ENCODE measurements around the gene KCNA10.

The KCNA10 gene

DNA sequence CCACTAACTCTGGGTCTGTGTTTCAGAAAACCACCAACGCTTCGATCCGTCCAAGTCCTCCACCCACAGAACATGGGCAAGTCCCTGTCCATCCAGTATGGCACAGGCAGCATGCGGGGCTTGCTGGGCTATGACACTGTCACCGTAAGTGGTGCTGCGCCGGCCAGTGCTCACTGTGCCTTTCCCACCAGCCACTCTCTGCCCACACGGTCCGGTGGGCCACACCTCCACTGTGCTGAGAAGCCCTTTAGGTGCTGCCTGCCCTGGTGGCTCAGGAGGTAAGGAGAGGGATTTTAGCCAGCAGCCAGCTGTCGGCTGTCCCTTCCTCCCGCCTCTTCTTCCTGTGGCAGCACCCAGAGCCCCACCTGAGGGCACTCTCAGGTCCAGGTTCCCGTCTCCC lies 34.2 kb downstream of the KCNA10 start:
- H3K14ac ChIP-seq (ENCODE audit: low read length): no peak overlapping the region
- no peaks in the 10 kb centered on the region for H3K36me3 ChIP-seq (ENCODE audit: control insufficient read depth in 1 of 2, insufficient read depth in 2 of 2, low read length in 2 of 2)
- DNase-seq: no peak
- no peak overlapping the region for H3K4ac ChIP-seq (ENCODE audit: low read depth, low read length)
- H4K12ac ChIP-seq (ENCODE audit: low read depth, low read length): no peak overlapping the region
- H3K4me2 ChIP-seq (ENCODE audit: low read length): no peak overlapping the region
- H3K18ac ChIP-seq (ENCODE audit: low read length): no peak overlapping the region
- no peak overlapping the region for H2BK120ac ChIP-seq (ENCODE audit: insufficient read depth, low read length, poor library complexity)
- H2BK12ac ChIP-seq (ENCODE audit: low read length): no peak overlapping the region
- H3K9ac ChIP-seq (ENCODE audit: low read length): no peak overlapping the region
- no CpG with 5 or more reads among the region's 12 CpGs for WGBS (ENCODE audit: extremely low coverage, insufficient coverage, insufficient read length)
- no peak overlapping the region for H4K91ac ChIP-seq (ENCODE audit: low read depth, low read length)
- no peaks in the 10 kb centered on the region for H3K79me2 ChIP-seq (ENCODE audit: control insufficient read depth, insufficient read depth, low read length, poor library complexity)
- no peak overlapping the region for H2BK5ac ChIP-seq (ENCODE audit: low read depth, low read length, poor library complexity)
- H3K4me3 ChIP-seq (ENCODE audit: low read depth, low read length): no peak overlapping the region
- H3K9me3 ChIP-seq (ENCODE audit: insufficient read depth, low read depth, low read length): no peaks in the 10 kb centered on the region
- no peak overlapping the region for H3K23ac ChIP-seq (ENCODE audit: low read length)
- H2AFZ ChIP-seq (ENCODE audit: insufficient read depth, low read length, poor library complexity): no peak overlapping the region
- no peak overlapping the region for H4K8ac ChIP-seq (ENCODE audit: low read depth, low read length)
- no peak overlapping the region for H3K27ac ChIP-seq (ENCODE audit: low read depth, low read length)
- H3K79me1 ChIP-seq (ENCODE audit: low read length): no peaks in the 10 kb centered on the region
- H3K4me1 ChIP-seq (ENCODE audit: control insufficient read depth in 1 of 2, insufficient read depth in 2 of 2, low read length in 2 of 2): no peaks in the 10 kb centered on the region
- no peaks in the 10 kb centered on the region for H3K27me3 ChIP-seq (ENCODE audit: insufficient read depth, low read length)
- H2AK5ac ChIP-seq (ENCODE audit: low read length): no peak overlapping the region

DNA sequence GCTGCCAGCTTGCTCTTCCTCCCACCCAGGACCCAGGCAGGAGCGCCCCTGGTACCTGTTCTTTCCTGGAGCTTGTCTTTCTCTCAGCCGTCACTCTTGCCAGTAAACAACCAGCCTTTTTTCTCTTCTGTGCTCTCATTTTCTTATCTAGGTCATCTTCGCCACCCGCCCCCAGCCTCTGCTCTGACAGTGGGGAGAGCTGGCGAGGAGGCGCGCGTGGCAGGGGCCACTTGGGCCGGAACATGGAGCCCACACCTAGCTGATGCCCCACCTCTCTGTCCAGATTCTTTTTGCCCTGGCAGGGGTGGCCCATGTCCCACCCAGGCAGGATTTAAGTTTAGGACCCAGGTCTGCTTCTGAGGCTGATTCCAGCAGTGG lies 35.7 kb downstream of the KCNA10 start:
- H3K4me3 ChIP-seq (ENCODE audit: low read depth, low read length): no peak overlapping the region
- H4K12ac ChIP-seq (ENCODE audit: low read depth, low read length): no peak overlapping the region
- H3K79me2 ChIP-seq (ENCODE audit: control insufficient read depth, insufficient read depth, low read length, poor library complexity): no peaks in the 10 kb centered on the region
- H3K4me1 ChIP-seq (ENCODE audit: control insufficient read depth in 1 of 2, insufficient read depth in 2 of 2, low read length in 2 of 2): no peaks in the 10 kb centered on the region
- H3K4ac ChIP-seq (ENCODE audit: low read depth, low read length): no peak overlapping the region
- no peak overlapping the region for H3K27ac ChIP-seq (ENCODE audit: low read depth, low read length)
- H2AK5ac ChIP-seq (ENCODE audit: low read length): no peak overlapping the region
- H2AFZ ChIP-seq (ENCODE audit: insufficient read depth, low read length, poor library complexity): no peak overlapping the region
- H3K14ac ChIP-seq (ENCODE audit: low read length): no peak overlapping the region
- no peak for DNase-seq
- H3K9ac ChIP-seq (ENCODE audit: low read length): no peak overlapping the region
- no peak overlapping the region for H4K91ac ChIP-seq (ENCODE audit: low read depth, low read length)
- no peak overlapping the region for H3K23ac ChIP-seq (ENCODE audit: low read length)
- H2BK120ac ChIP-seq (ENCODE audit: insufficient read depth, low read length, poor library complexity): no peak overlapping the region
- no peaks in the 10 kb centered on the region for H3K79me1 ChIP-seq (ENCODE audit: low read length)
- no peaks in the 10 kb centered on the region for H3K27me3 ChIP-seq (ENCODE audit: insufficient read depth, low read length)
- no peak overlapping the region for H3K18ac ChIP-seq (ENCODE audit: low read length)
- H3K9me3 ChIP-seq (ENCODE audit: insufficient read depth, low read depth, low read length): no peaks in the 10 kb centered on the region
- no peak overlapping the region for H2BK12ac ChIP-seq (ENCODE audit: low read length)
- no peak overlapping the region for H3K4me2 ChIP-seq (ENCODE audit: low read length)
- H3K36me3 ChIP-seq (ENCODE audit: control insufficient read depth in 1 of 2, insufficient read depth in 2 of 2, low read length in 2 of 2): no peaks in the 10 kb centered on the region
- no peak overlapping the region for H4K8ac ChIP-seq (ENCODE audit: low read depth, low read length)
- no peak overlapping the region for H2BK5ac ChIP-seq (ENCODE audit: low read depth, low read length, poor library complexity)
- no CpG with 5 or more reads among the region's 9 CpGs for WGBS (ENCODE audit: extremely low coverage, insufficient coverage, insufficient read length)

DNA sequence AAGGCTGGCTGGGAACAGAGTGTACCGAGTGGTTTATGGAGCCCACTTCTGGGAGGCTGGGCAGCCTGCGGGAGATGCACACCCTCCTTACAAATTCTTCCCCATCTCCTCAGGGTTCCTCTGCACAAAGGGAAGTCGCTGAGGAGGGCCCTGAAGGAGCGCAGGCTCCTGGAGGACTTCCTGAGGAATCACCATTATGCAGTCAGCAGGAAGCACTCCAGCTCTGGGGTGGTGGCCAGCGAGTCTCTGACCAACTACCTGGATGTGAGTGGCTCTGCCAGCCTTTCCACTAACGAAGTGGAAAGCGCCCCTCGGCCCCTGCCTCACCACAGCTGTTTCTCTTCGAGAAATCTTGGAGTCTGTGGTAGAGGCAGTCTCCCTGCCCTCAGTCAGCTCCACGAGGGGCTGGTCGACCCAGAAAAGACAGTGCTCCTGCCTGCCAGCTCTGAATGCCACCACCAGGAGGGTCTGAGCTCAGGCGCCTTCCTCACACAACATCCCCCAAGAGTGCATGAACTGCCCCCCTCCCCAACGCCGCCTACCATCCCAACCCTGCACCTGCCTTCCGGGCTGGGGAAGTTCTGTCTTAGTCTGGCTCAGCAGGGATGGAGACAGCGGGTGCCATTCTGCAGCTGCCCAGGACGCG lies 36.2 kb downstream of the KCNA10 start:
- no peak for DNase-seq

DNA sequence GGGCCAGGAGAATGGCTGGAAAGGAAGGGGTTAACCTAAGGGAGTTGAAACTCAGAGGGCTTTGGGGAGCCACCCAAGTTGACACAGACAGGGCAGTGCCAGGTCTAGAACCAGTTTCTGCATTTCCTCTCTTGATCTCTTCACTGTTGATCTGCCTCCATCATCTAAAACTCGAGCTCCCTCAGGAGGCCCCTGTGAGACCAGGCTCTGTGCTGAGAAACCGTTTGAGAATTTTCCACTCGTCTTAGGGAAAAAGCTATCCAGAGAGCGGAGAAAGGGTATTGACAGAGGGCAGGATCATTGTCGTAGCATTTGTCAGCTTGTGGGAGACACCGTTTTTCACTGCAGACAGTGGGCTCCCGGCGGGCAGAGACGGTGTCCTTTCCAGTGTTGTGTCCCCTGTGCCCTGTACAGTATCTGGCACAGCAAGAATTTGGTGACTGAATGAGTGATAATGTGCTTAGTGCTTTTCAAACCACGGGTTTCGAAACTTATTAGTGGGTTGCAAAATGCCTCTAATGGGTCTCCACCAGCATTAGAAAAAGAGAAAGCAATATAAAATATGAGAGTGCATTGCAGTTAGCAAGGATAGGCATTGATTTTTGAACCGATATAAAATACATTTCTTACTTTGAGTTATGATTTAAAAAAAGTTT lies 36.9 kb downstream of the KCNA10 start:
- Histone ChIP-seq H3K36me3 (ENCODE audit: control insufficient read depth in 1 of 2, insufficient read depth in 2 of 2, low read length in 2 of 2) (no peaks in the 10 kb centered on the region), H3K79me2 (ENCODE audit: control insufficient read depth, insufficient read depth, low read length, poor library complexity) (no peaks in the 10 kb centered on the region), H2BK120ac (ENCODE audit: insufficient read depth, low read length, poor library complexity) (no peak overlapping the region), H4K91ac (ENCODE audit: low read depth, low read length) (no peak overlapping the region), H3K9me3 (ENCODE audit: insufficient read depth, low read depth, low read length) (no peaks in the 10 kb centered on the region), H3K23ac (ENCODE audit: low read length) (no peak overlapping the region), H3K4ac (ENCODE audit: low read depth, low read length) (no peak overlapping the region), H2AK5ac (ENCODE audit: low read length) (no peak overlapping the region), H3K9ac (ENCODE audit: low read length) (no peak overlapping the region), H3K27ac (ENCODE audit: low read depth, low read length) (no peak overlapping the region), H4K12ac (ENCODE audit: low read depth, low read length) (no peak overlapping the region), H3K4me2 (ENCODE audit: low read length) (no peak overlapping the region), H3K79me1 (ENCODE audit: low read length) (no peaks in the 10 kb centered on the region), H3K4me1 (ENCODE audit: control insufficient read depth in 1 of 2, insufficient read depth in 2 of 2, low read length in 2 of 2) (no peaks in the 10 kb centered on the region), H3K4me3 (ENCODE audit: low read depth, low read length) (no peak overlapping the region), H3K14ac (ENCODE audit: low read length) (no peak overlapping the region), H3K18ac (ENCODE audit: low read length) (no peak overlapping the region), H2BK5ac (ENCODE audit: low read depth, low read length, poor library complexity) (no peak overlapping the region), H3K27me3 (ENCODE audit: insufficient read depth, low read length) (no peaks in the 10 kb centered on the region), H2BK12ac (ENCODE audit: low read length) (no peak overlapping the region), H2AFZ (ENCODE audit: insufficient read depth, low read length, poor library complexity) (no peak overlapping the region), H4K8ac (ENCODE audit: low read depth, low read length) (no peak overlapping the region)
- WGBS (ENCODE audit: extremely low coverage, insufficient coverage, insufficient read length): no CpG with 5 or more reads among the region's 12 CpGs
- no peak for DNase-seq

More for the DNA sequence above, 36.2 kb downstream of the KCNA10 start:
- Histone ChIP-seq H3K9me3 (ENCODE audit: insufficient read depth, low read depth, low read length) (no peaks in the 10 kb centered on the region), H2BK12ac (ENCODE audit: low read length) (no peak overlapping the region), H2BK120ac (ENCODE audit: insufficient read depth, low read length, poor library complexity) (no peak overlapping the region), H3K4me2 (ENCODE audit: low read length) (no peak overlapping the region), H4K8ac (ENCODE audit: low read depth, low read length) (no peak overlapping the region), H3K9ac (ENCODE audit: low read length) (no peak overlapping the region), H3K4me1 (ENCODE audit: control insufficient read depth in 1 of 2, insufficient read depth in 2 of 2, low read length in 2 of 2) (no peaks in the 10 kb centered on the region), H3K18ac (ENCODE audit: low read length) (no peak overlapping the region), H2BK5ac (ENCODE audit: low read depth, low read length, poor library complexity) (no peak overlapping the region), H3K79me1 (ENCODE audit: low read length) (no peaks in the 10 kb centered on the region), H4K91ac (ENCODE audit: low read depth, low read length) (no peak overlapping the region), H3K36me3 (ENCODE audit: control insufficient read depth in 1 of 2, insufficient read depth in 2 of 2, low read length in 2 of 2) (no peaks in the 10 kb centered on the region), H3K4me3 (ENCODE audit: low read depth, low read length) (no peak overlapping the region), H3K23ac (ENCODE audit: low read length) (no peak overlapping the region), H3K14ac (ENCODE audit: low read length) (no peak overlapping the region), H2AFZ (ENCODE audit: insufficient read depth, low read length, poor library complexity) (no peak overlapping the region), H3K27me3 (ENCODE audit: insufficient read depth, low read length) (no peaks in the 10 kb centered on the region), H3K79me2 (ENCODE audit: control insufficient read depth, insufficient read depth, low read length, poor library complexity) (no peaks in the 10 kb centered on the region), H2AK5ac (ENCODE audit: low read length) (no peak overlapping the region), H3K27ac (ENCODE audit: low read depth, low read length) (no peak overlapping the region), H3K4ac (ENCODE audit: low read depth, low read length) (no peak overlapping the region), H4K12ac (ENCODE audit: low read depth, low read length) (no peak overlapping the region)
- WGBS (ENCODE audit: extremely low coverage, insufficient coverage, insufficient read length): no CpG with 5 or more reads among the region's 18 CpGs

Data from trophoblast cell (in vitro differentiated cells and primary cell).